GM18861 (cell line): ENCODE results near the gene GNPAT.
"Not testable (repeated sequence)": the region's sequence is repeated elsewhere in the genome, so short reads cannot be mapped to it uniquely, and the experiment has no call there.

Source experiments
- ATAC-seq: cut with Tn5 transposase; IDR thresholded peaks from one replicate; pipeline ENCODE4 v1.9.1; 2021; ENCODE audit not compliant: unreplicated experiment

Gene GNPAT

DNA sequence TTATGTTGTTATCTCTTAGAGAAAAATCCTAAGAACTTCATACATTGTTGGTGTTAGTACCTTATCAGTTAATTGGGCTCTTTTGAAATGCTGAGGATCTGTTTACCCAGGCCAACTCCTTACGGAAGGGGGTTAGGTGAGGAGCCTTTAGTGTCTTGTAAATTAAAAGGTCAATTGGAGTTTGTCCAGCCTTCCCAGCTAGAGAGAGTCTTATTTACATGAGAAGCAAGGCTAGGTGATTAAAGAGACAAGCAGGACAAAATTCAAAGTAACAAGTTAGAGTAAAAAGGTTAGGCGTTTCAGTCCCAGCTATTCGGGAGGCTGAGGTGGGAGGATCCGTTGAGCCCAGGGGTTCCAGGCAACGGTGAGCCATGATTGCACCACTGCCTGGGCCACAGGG, 28.7 kb upstream of the GNPAT start:
- ATAC-seq = not testable (repeated sequence)

GRCh38 chr1:231213831-231214573, 27.0 kb upstream of the GNPAT start:
- ATAC-seq = no peak

GRCh38 chr1:231214918-231215680, 25.9 kb upstream of the GNPAT start:
- no peak for ATAC-seq

DNA sequence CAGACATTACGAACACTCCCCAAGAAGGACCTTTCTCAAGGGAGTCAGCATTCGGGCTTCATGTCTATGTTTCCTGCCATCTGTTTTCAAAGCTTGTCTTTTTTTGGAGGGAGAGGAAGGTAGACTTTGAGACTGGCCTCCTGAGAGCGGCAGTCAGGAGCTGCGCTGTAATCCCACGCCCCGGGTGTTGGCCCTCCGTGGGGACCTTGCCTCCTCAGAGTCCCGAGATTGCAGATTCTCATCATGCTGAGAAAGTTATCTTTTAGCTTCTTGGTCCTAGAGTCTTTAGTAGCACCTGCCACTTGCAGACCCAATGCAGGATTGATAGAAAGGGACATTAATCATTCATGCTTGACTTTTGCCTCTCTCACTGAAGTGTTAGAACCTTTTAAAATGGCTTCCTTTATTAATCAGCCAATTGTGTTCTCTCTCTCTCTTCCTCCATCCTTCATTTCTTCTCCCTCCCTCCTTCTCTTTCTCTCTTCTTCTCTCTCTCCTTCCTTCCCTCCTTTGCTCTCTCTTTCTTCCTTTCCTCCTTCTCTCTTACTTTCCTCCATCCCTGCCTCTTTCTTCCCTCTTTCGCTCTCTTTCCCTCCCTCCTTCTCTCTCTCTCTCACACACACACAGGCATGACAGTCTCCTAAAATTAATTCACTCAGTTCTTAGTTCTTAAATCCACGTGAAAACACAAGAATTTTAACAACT, 25.2 kb upstream of the GNPAT start:
- ATAC-seq = no peak

- no peak for ATAC-seq
Measured at GRCh38 chr1:231216498-231216897, 24.5 kb upstream of the GNPAT start.

GRCh38 chr1:231217056-231217455, 24.0 kb upstream of the GNPAT start:
- no peak for ATAC-seq

DNA sequence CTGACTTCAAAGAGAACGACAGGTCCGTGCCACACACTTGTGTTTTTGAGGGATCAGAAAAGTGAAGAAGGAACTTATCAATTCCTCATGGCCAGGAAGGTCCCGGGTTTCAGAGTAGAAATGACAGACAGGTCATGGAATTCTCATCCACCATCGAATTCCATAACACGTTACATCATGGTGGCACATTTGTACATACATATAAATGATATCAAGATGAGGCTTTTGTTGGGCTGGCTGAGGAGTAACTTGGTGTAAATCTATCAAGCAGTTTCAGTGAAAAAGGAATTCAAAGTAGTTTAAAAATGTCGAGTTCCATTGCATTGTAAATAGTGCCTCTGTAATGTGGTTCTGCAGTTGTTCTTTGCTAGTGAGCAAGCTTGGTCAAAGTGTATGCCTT, 22.9 kb upstream of the GNPAT start:
- no peak for ATAC-seq

- ATAC-seq = no peak
Measured at GRCh38 chr1:231219422-231220401, 21.3 kb upstream of the GNPAT start.

- no peak for ATAC-seq
Measured at GRCh38 chr1:231220801-231221200, 20.2 kb upstream of the GNPAT start.

- ATAC-seq = no peak
Measured at GRCh38 chr1:231226156-231226555, 14.9 kb upstream of the GNPAT start.

- no peak for ATAC-seq
Measured at GRCh38 chr1:231231511-231231910, 9.5 kb upstream of the GNPAT start.

DNA sequence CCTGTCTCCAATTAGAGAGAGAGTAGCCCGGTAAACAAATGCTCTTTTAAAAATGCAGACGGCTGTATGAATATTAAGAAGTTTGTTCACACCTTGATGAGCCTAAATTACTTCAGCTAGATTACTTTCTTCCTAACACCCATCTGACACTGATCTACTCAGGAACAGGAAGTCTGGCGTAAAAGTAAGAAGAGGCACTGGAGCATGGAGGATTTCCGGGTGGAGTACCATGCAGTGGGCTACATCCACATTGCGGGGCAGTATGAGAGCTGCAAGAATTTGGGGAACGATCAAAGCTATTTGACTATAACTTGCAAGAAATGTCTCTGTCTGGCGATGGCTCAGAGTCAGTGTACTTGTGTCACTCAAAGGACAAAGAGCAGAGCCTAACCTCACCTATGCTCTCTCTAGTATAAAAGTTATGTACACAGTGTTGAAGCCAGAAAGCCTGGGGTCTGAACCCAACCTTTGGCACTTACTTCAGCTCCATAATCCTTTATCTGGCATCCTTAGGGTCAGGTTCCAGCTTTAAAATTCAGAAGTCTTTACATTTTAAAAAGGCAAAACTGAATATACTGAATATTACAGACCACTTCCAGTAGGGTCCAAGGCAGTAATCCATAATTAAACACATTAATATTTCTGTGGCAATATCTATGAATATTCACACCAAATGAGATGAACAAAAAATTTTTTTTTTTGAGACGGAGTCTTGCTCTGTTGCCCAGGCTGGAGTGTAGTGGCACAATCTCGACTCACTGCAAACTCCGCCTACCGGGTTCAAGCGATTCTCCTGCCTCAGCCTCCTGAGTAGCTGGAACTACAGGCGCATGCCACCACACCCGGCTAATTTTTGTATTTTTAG, 7.9 kb upstream of the GNPAT start:
- peak; percentile 83 for ATAC-seq

DNA sequence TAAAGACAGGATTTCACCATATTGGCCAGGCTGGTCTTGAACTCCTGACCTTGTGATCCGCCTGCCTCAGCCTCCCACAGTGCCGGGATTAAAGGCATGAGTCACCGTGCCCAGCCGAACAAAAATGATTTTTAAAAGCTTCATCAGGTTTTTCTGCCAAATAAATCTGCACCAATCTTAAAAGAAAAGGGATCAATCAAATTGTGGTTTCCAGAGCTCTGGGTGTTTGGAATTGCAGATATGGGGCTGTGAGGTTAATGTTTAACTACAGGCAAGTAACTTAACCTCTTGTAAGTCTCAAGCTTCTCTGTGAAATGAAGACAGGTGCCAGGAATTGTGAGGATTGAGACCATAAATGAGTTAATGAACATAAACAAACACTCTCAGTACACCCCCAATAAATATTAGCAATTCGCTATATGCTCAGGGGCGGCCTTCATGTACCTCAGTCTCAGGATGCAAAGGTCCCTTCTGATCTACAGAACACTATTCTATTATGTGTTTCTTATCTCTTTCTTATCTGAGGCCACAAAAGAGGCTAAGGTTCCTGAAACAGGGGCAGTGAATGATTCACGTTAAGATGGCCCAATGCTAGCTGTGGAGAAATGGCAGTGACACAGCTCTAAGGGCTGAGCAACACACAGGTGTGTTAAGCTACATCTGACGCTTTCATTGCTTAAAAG, 7.1 kb upstream of the GNPAT start:
- ATAC-seq = no peak

DNA sequence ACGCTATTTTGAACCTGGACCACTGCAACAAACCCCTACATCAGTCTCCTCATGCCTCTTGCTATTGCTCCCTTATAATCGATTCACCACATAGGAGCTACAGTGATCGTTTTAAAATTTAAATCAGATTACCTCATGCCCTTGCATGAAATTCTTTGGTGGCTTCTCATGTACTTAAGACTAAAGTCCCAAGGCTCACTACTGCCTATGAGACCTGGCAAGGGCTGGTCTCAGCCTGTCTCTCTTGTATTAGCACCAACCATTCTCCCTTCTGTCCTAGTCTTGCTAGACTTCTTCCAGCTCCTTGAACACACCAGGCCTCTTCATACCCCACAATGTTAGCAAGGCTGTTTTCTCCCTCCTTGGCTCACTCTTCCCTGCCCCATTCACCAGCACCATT, 6.5 kb upstream of the GNPAT start:
- no peak for ATAC-seq

GRCh38 chr1:231235526-231236207, 5.3 kb upstream of the GNPAT start:
- no peak for ATAC-seq

- no peak for ATAC-seq
Measured at GRCh38 chr1:231236208-231236591, 4.8 kb upstream of the GNPAT start.

DNA sequence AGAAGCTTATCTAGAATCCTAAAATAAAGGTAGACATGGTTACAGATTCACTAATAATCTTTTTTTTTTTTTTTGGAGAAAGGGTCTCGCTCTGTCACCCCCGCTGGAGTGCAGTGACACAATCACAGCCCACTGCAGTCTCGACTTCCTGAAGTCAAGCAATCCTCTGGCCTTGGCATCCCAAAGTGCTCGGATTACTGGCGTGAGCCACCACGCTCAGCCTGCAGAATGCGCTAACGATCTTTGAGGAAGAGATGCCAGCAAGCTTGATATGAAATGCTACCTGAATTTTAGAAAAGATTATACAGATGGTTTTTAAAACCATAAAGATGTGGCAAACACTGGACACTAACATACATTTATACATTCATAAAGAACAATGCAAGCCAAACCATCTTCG, 4.1 kb upstream of the GNPAT start:
- ATAC-seq = no peak

GRCh38 chr1:231238298-231238697, 2.7 kb upstream of the GNPAT start:
- no peak for ATAC-seq

GRCh38 chr1:231240531-231240882, 505 bp upstream of the GNPAT start:
- no peak for ATAC-seq
